ENCODE measurements around the gene RUSC1. TPM values are rescaled to one million over a fixed set of nuclear protein-coding genes. Genes with fewer than 3 reads are reported as not detected.
"Not testable (repeated sequence)": the region's sequence is repeated elsewhere in the genome, so short reads cannot be mapped to it uniquely, and the experiment has no call there.

RUSC1 gene, protein sequence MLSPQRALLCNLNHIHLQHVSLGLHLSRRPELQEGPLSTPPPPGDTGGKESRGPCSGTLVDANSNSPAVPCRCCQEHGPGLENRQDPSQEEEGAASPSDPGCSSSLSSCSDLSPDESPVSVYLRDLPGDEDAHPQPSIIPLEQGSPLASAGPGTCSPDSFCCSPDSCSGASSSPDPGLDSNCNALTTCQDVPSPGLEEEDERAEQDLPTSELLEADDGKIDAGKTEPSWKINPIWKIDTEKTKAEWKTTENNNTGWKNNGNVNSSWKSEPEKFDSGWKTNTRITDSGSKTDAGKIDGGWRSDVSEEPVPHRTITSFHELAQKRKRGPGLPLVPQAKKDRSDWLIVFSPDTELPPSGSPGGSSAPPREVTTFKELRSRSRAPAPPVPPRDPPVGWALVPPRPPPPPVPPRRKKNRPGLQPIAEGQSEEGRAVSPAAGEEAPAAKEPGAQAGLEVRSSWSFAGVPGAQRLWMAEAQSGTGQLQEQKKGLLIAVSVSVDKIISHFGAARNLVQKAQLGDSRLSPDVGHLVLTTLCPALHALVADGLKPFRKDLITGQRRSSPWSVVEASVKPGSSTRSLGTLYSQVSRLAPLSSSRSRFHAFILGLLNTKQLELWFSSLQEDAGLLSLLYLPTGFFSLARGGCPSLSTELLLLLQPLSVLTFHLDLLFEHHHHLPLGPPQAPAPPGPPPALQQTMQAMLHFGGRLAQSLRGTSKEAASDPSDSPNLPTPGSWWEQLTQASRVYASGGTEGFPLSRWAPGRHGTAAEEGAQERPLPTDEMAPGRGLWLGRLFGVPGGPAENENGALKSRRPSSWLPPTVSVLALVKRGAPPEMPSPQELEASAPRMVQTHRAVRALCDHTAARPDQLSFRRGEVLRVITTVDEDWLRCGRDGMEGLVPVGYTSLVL
- total RNA-seq = 17.2 TPM

DNA sequence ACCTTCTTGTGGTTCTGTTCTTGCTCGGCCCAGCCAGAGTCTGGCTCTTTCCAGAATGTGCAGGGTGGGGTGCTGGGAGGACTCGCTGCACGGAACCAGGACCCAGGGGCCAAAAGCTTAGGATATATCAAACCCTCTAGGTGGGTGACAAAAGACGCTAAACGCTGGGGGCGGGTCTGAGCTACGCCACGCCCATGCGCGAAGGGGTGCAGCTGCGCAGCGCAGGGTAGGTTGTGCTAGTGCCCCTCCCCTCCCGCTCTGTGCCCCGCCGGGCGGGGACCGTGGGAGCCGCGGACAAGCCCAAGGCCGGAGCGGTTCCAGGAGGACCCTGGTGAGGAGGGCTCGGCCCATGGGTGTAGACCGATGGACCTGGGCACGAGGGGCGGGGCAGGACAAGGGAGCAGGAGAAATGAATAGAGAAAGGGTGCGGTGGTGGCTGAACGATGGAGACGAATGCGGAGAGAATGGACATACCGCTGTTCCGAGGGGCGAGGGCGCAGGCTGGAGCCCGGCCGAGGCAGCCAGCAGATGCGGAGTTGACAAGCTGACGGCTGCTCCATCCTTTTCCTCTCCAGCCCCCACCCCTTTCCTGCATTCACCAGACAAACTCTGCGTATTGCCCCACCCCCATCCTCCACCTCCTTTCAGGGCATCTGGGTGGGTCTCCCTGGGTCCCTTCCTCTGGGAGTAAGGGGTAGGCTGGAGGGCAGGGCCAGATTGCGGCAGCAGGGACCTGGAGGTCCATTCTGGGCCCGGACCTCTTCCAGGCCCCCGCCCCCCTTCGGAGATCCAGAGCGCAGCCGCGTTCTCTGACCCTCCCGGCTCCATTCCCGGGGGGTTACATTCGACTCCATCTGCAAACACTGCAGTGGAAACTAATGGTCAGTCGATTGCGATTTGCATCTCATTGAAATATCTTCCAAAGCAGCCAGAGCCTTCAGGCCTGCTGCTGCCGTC, at the start of gene RUSC1:
Gene RUSC1, plus strand, starts transcription at position 234 of the 957 bp plus-strand sequence. CDS start 880 bp downstream, outside the sequence.
- peak in 2 of 3 donors; percentile 72 to 84 for DNase-seq (ENCODE audit: low read depth in 2 of 3, low spot score in 2 of 3)

DNA sequence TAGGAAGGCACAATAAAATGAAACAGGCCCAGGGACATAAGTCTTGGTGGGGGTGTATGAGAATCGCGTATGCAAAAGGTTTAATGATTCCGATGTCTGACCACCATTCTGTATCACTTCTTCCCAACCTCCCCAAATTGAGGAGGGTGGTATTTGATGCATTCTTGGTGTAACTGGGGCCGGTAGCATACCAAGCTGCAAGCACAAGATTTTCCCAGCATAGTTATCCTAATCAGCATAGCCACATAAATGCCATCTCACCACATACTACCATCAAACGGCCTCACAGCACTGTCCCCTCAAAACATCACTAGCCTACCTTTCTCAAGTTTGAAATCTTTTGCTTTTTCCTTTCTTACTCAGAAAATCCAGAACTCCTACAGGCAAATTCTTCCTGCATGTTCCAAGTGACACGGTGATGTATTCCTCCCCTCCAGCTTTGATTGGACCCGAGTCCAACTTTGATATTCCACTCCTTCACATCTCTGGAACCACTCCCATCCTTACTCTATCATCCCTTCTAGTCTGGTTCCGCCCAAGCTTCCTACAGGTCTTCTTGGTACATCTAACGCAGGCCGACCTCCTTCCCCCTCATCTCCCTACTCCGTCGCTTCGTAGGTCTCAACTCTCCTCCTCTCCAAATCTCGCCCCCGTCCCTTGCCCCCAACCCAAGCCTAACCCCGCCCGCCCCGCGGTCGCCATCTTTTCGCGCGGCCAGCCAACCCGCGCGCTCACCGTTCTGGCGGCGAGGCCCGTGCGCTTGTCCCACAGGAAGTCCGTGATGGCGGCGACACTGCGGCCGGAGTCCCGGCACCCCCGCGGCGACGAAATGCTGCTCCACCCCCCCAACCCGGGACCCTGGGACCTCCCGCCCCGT, 48.0 kb upstream of the RUSC1 start:
- peak in 2 of 3 donors; percentile 52 to 61 for DNase-seq (ENCODE audit: low read depth in 2 of 3, low spot score in 2 of 3)

DNA sequence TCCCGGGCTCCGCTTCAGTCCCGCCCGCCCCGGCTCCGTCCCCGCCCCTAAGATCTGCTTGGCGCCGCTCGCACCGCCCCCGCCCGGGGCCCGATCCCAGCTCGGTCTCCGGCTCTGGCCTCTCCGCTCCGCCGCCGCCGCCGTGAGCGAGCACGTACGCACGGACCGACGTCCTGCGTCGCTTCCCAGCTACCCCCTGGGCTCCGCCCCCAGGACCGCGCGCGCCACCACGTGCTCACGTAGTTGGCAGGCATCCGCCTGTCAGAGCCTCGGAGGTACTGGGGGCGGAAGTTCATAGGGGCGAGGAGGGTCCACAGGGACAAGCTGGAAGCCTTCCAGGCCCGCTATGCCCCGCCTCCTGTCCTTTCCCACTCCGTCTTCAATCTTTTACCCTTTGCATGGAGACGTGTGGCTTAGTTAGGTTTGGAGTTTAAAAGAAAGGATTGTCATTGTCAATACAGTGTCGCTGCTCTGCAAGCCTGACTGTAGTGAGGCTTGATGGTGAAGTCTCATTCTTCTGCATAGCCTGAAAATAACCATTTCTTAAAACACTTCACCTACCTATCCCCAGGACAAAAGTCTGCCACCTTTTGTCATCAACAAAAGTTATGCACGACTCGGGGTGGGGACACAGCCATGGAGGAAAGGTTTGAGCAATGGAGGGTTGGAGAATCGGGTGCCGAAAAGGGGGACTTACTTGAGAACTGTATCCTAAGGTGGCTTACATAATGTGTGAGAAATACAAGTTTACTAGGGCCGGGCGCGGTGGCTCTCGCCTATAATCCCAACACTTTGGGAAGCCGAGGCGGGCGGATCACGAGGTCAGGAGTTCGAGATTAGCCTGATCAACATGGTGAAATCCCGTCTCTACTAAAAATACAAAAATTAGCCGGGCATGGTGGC, 47.1 kb upstream of the RUSC1 start, which contains the start of gene CLK2:
Gene CLK2, minus strand, starts transcription at position 162 of the 903 bp plus-strand sequence. CDS start 2,527 bp downstream, outside the sequence.
- DNase-seq (ENCODE audit: low read depth in 2 of 3, low spot score in 2 of 3) = peak; percentile 81 to 94 (median 91)

DNA sequence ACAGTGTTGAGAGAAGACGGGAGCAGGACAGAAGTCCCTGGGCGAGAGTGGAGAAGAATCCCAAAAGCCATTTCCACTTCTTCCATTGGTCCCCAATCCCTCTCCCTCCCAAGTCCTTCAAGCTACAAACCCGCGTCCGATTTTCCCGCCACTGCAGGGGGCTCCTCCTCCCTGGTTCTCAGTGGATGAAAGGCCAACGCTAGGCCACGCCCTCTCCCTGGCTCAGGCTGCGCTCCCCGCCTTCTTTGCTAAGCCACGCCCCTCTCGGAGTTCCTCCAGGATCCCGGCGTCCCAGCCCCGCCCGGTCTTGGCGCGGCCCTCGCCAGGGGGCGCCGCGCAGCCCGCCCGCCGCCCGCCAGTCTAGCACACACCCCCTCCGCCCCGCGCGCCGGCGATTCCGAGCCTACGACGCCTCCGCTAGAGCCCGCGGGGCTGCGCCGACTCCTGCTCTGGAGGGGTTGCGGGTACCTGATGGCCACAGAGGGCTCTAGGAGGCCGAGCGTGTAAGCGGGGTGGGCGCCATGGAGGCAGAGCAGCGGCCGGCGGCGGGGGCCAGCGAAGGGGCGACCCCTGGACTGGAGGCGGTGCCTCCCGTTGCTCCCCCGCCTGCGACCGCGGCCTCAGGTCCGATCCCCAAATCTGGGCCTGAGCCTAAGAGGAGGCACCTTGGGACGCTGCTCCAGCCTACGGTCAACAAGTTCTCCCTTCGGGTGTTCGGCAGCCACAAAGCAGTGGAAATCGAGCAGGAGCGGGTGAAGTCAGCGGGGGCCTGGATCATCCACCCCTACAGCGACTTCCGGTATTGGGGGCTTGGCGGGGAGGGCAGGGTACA, 43.4 kb upstream of the RUSC1 start, which contains the start of gene HCN3:
Gene HCN3, plus strand, starts transcription at position 394 of the 832 bp plus-strand sequence. Its CDS starts 128 bp downstream, at position 522.
- peak; percentile 78 to 96 (median 94) for DNase-seq (ENCODE audit: low read depth in 2 of 3, low spot score in 2 of 3)

DNA sequence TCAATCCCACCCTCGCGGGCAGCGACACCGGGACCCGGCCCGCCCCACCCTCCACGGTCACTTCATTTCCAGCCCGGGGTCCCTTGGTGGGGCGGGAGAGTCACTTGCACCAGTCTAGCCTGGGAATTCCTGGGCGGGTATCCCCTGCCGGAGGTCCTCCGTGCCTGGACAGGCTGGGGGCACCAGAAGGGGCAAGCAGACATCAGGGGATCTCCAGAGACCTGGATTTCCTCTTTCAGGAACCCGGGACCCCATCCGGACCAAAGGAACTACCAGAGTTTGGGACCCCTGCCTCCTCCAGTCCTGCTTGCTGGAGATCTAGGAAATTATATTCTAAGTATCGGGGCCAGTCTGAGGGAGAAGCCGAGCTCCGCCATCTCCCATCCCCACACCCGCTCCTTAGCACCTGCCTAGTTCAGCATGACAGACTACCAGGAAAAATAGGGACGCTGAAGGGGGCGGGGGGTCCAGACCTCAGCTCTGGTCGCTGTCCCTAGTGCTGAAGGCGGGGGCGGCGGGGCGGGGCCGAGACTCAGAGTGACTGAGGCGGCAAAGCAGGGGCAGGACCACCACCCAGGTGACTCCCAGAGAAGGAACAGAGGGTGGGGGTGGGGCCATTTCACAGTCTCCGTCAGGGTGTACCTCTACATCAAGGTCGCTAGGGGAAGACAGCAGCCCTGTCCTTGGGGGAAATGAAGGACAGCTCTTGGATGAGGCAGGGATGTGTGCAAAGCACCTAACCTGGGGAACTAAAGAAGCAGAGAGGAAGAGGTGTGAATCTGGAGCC, 42.6 kb upstream of the RUSC1 start:
- peak; percentile 43 to 80 (median 77) for DNase-seq (ENCODE audit: low read depth in 2 of 3, low spot score in 2 of 3)

DNA sequence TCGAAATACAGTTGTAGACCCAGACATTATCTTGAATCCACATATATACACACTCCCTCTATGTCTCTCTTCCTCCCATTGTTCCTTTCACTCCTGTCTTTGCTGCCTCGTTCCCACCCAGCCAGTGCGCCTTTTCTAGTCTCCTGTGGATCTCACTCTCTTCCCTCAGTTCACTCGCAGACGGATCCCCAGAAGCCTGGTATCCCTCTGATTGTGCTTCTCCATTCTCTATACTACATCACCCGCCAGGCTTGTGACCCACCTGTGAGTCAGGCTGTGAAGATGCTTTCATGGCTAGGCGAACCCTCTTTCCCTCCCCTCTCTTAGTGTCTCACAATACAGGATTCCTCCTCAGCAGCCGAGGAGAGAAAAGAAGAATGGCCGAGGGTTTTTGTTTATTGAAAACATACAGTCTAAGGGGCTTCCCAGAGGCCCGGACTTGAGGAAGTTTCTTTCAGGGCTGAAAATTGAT, 42.0 kb upstream of the RUSC1 start:
- DNase-seq (ENCODE audit: low read depth in 2 of 3, low spot score in 2 of 3) = no peak

DNA sequence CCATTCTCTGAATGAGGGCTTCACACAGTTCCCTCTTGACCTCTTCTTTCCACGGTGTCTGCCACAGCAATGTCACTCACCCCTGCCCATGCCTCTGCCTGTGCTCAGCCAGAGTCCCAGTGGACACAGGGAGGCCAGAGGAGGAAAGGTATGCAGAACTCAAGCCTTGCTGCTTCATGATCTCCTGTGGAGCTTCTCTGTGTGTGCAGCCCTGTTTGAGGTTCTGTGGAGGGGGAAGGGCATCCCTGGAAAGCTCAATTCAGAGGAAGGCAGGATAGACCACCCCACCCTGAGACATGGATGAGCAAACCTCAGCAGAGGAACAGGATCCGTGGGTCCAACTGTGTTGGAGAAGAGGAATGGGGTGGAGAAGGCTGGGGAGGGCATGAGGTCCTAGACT, 41.4 kb upstream of the RUSC1 start:
- no peak for DNase-seq (ENCODE audit: low read depth in 2 of 3, low spot score in 2 of 3)

DNA sequence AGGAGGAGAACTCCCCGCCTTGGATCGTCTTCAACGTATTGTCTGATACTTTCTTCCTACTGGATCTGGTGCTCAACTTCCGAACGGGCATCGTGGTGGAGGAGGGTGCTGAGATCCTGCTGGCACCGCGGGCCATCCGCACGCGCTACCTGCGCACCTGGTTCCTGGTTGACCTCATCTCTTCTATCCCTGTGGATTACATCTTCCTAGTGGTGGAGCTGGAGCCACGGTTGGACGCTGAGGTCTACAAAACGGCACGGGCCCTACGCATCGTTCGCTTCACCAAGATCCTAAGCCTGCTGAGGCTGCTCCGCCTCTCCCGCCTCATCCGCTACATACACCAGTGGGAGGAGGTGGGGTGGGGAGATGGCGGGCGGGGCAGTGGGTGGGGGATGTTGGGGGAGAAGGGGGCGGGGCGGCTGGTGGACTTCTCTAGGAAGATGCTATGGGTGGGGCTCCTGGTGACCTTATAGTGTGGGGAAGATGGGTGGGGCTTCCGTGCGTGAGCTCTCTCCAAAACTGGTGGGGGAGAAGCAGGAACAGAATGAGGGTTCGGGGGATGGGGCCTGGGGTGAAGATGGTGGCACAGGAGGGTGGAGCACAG, 38.1 kb upstream of the RUSC1 start:
- no peak for DNase-seq (ENCODE audit: low read depth in 2 of 3, low spot score in 2 of 3)

DNA sequence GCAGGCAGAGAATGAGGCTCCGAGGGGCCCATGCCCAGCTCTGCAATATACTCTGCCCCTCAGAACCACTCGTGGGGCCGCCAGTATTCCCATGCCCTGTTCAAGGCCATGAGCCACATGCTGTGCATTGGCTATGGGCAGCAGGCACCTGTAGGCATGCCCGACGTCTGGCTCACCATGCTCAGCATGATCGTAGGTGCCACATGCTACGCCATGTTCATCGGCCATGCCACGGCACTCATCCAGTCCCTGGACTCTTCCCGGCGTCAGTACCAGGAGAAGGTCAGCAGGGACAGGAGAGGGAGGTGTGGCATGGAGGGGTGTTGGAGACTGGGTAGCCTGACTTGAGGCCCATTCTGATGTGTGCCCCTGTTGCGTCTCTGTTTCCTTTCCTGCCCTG, 36.2 kb upstream of the RUSC1 start:
- DNase-seq (ENCODE audit: low read depth in 2 of 3, low spot score in 2 of 3) = no peak

DNA sequence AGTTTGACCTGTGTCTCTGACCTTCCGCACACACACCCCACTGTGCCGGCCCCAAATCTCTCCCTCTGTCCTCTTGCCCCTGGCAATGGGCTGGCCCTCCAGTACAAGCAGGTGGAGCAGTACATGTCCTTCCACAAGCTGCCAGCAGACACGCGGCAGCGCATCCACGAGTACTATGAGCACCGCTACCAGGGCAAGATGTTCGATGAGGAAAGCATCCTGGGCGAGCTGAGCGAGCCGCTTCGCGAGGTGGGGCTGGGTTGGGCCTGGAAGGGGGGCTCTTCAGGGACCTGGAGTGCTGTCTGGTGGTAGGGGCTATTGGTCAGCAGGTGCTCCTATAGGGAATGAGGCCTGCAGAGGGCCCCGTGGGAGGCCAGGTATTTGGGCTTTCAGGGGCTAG, 35.6 kb upstream of the RUSC1 start:
- no peak for DNase-seq (ENCODE audit: low read depth in 2 of 3, low spot score in 2 of 3)

DNA sequence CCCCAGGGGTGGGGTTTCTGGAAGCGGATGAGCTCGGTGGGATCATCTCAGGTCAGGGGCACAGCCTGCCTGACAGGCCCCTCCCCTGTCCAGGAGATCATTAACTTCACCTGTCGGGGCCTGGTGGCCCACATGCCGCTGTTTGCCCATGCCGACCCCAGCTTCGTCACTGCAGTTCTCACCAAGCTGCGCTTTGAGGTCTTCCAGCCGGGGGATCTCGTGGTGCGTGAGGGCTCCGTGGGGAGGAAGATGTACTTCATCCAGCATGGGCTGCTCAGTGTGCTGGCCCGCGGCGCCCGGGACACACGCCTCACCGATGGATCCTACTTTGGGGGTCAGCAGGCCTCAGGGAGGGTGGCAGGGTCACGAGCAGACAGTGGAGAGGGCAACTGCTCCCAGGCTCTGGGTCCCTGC, 35.1 kb upstream of the RUSC1 start:
- no peak for DNase-seq (ENCODE audit: low read depth in 2 of 3, low spot score in 2 of 3)

DNA sequence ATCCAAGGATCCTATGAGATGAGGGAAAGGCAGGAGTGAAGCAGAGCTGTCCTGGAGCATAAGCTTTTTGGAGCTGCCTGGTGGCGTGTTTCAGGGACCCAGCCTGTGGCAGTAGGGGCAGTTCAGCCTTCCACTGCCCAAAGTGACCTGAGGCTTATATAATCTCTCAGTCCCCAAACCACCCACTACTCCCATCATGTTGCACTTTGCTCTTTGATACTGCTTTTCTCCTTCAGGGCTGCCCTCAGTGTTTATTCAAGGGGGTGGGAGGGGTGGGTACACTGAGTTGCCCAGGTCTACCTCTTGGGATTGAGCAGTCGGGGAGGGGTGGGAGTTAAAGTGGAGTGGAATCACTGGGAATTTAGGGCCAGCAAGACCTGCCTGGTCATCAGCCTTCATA, 34.1 kb upstream of the RUSC1 start:
- no peak for DNase-seq (ENCODE audit: low read depth in 2 of 3, low spot score in 2 of 3)

DNA sequence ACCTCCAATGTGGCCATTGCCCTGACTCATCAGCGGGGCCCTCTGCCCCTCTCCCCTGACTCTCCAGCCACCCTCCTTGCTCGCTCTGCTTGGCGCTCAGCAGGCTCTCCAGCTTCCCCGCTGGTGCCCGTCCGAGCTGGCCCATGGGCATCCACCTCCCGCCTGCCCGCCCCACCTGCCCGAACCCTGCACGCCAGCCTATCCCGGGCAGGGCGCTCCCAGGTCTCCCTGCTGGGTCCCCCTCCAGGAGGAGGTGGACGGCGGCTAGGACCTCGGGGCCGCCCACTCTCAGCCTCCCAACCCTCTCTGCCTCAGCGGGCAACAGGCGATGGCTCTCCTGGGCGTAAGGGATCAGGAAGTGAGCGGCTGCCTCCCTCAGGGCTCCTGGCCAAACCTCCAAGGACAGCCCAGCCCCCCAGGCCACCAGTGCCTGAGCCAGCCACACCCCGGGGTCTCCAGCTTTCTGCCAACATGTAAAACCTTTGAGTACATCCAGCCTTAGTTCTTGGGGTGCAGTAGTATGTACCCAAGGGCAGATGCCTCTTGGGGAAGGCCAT, 32.6 kb upstream of the RUSC1 start:
- no peak for DNase-seq (ENCODE audit: low read depth in 2 of 3, low spot score in 2 of 3)

DNA sequence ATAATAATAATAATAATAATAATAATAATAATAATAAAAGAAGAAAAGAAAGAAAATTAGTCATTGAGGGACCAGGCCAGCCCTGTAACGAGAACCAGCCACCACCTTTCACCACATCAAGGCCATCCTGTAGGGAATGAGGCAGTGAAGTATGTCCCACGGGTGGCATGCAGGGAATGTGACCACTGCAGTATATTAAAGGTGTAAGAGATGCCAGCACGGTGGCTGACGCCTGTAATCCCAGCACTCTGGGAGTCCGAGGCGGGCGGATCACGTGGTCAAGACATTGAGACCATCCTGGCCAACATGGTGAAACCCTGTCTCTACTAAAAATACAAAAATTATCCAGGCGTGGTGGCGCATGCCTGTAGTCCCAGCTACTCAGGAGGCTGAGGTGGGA, 29.7 kb upstream of the RUSC1 start:
- not testable (repeated sequence) for DNase-seq (ENCODE audit: low read depth in 2 of 3, low spot score in 2 of 3)

DNA sequence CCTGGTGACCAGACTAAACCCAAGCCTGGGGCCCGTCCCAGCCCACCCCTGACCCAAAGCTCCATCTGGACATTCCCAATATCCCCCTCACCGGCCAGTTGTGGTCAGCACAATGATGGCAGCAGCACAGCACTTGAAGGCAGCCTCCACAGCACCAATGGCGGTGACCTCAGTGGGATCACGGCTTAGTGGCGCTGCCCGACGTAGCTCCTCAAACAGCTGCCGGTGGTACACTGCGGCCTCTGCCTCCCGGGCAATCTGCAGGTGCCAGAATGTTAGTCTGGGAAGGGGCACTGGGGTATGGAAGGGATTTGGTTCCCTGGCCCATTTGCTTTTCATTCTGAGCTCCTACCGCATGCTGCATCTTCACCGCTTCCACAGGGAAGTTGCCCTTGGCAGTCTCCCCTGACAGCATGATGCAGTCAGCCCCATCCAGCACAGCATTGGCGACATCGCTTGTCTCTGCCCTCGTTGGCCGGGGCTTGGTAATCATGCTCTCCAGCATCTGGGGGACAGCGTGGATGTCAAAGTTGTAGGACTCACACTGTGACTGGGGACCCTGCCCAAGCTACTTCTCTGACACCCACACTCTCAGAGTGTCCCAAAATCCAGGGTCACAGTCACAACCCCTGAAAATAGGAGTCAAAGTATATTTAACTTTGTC, 27.5 kb upstream of the RUSC1 start:
- DNase-seq (ENCODE audit: low read depth in 2 of 3, low spot score in 2 of 3) = no peak

Data from hematopoietic multipotent progenitor cell (in vitro differentiated cells).